Common myeloid progenitor, CD34-positive (primary cell): ENCODE results near the gene OR10P1.

Experiments
- CTCF ChIA-PET: fragments of 350-600 bp; sonication (Branson Sonifier 250); formaldehyde crosslinking; loops from one replicate; lab custom pipeline; 2021; ENCODE audit warnings: antibody characterized with exemption; lab: Charles Lee
- POLR2A ChIA-PET: fragments of 350-600 bp; sonication (Branson Sonifier 250); formaldehyde crosslinking; loops from one replicate; lab custom pipeline; 2021; ENCODE audit warnings: antibody characterized with exemption; lab: Charles Lee
- DNase-seq, 3 donors: peaks; one replicate each; pipeline versions ENCODE4 v3.0.0 to v3.0.0-alpha.2; 2013
- H3K27ac ChIP-seq, 2 experiments: 1 replicate in 1 of 2; 2 replicates in 1 of 2; pipeline ENCODE4 v1.7.0; 2013; ENCODE audit warnings: inconsistent platforms in 2 of 2, low read length in 2 of 2, mild to moderate bottlenecking in 2 of 2, low read depth in 1 of 2, moderate library complexity in 1 of 2; ENCODE audit not compliant: severe bottlenecking in 2 of 2, insufficient read depth in 1 of 2, poor library complexity in 1 of 2
- H3K27me3 ChIP-seq, 5 experiments: replicated peaks in 2 of 5; 1 replicate in 3 of 5; 2 replicates in 2 of 5; pipeline versions ENCODE4 v1.6.1 to v1.7.0; 2013; ENCODE audit warnings: low read length in 4 of 5, mild to moderate bottlenecking in 2 of 5, moderate library complexity in 2 of 5, inconsistent platforms in 1 of 5; ENCODE audit not compliant: insufficient read depth in 5 of 5, control insufficient read depth in 4 of 5
- H3K36me3 ChIP-seq, 4 experiments: 1 replicate in 2 of 4; 2 replicates in 2 of 4; pipeline versions ENCODE4 v1.6.1 to v1.7.0; 2013; ENCODE audit warnings: low read length in 3 of 4, control low read depth in 1 of 4, mild to moderate bottlenecking in 1 of 4; ENCODE audit not compliant: control insufficient read depth in 4 of 4, insufficient read depth in 4 of 4
- H3K4me1 ChIP-seq, 4 experiments: 1 replicate in 3 of 4; 2 replicates in 1 of 4; pipeline versions ENCODE4 v1.6.1 to v1.7.1; 2013; ENCODE audit warnings: low read length in 3 of 4, mild to moderate bottlenecking in 3 of 4, control low read depth in 1 of 4, inconsistent platforms in 1 of 4, moderate library complexity in 1 of 4; ENCODE audit not compliant: control insufficient read depth in 4 of 4, insufficient read depth in 4 of 4; ENCODE audit errors: control extremely low read depth in 1 of 4
- H3K4me3 ChIP-seq, 7 experiments: 1 replicate in 4 of 7; 2 replicates in 3 of 7; pipeline versions ENCODE4 v1.5.1 to v1.7.0; 2013; ENCODE audit warnings: mild to moderate bottlenecking in 7 of 7, low read length in 6 of 7, moderate library complexity in 6 of 7, inconsistent platforms in 2 of 7, low read depth in 2 of 7, control low read depth in 1 of 7; ENCODE audit not compliant: insufficient read depth in 4 of 7, control insufficient read depth in 1 of 7; ENCODE audit errors: extremely low read depth in 1 of 7
- H3K9me3 ChIP-seq, 5 experiments: 1 replicate in 4 of 5; 2 replicates in 1 of 5; pipeline versions ENCODE4 v1.6.1 to v1.7.1; 2013; ENCODE audit warnings: low read length in 4 of 5, mild to moderate bottlenecking in 2 of 5, inconsistent platforms in 1 of 5, low read depth in 1 of 5, moderate library complexity in 1 of 5; ENCODE audit not compliant: control insufficient read depth in 4 of 5, insufficient read depth in 2 of 5; ENCODE audit errors: control extremely low read depth in 1 of 5
- WGBS: methylation state at CpG from one replicate; pipeline ENCODE4 v1.1.5; 2013; ENCODE audit not compliant: insufficient coverage; 5-methylcytosine and 5-hydroxymethylcytosine counted together

The OR10P1 gene

GRCh38 chr12:55633151-55633550, 3.5 kb upstream of the OR10P1 start:
- Histone ChIP-seq H3K4me3 (no peak overlapping the region), H3K9me3 (no peaks in the 10 kb centered on the region), H3K4me1 (peaks cover 0 to 11% (median 0%) of the 10 kb centered on the region in 4 experiments), H3K27me3 (no peaks in the 10 kb centered on the region), H3K36me3 (no peaks in the 10 kb centered on the region), H3K27ac (no peak overlapping the region)
- CTCF ChIA-PET, result interaction anchor here (1.2 to 3.5 kb wide), 5 partner anchors 11 to 44 kb away, joined by 4 to 11 read pairs (median 9); no protein-coding TSS in a partner anchor
- WGBS, result 40% methylated on average over 1 of the region's 4 CpGs
- no peak for DNase-seq
- POLR2A ChIA-PET, result no interaction called here

GRCh38 chr12:55636116-55636655, 506 bp upstream of the OR10P1 start:
- Histone ChIP-seq H3K4me1 (peaks cover 0 to 4% (median 0%) of the 10 kb centered on the region in 4 experiments), H3K27ac (no peak overlapping the region), H3K9me3 (no peaks in the 10 kb centered on the region), H3K36me3 (no peaks in the 10 kb centered on the region), H3K4me3 (no peak overlapping the region), H3K27me3 (no peaks in the 10 kb centered on the region)
- DNase-seq, result no peak
- 95% methylated on average over 6 of the region's 6 CpGs for WGBS
- ChIA-PET CTCF (interaction anchor here (1.0 to 1.2 kb wide), 2 partner anchors 10 to 20 kb away, joined by 4 to 5 read pairs; no protein-coding TSS in a partner anchor), POLR2A (no interaction called here)

GRCh38 chr12:55637467-55637866, 775 bp downstream of the OR10P1 start:
- POLR2A ChIA-PET, result no interaction called here
- Histone ChIP-seq H3K4me3 (no peak overlapping the region), H3K4me1 (peaks cover 0 to 17% (median 7%) of the 10 kb centered on the region in 4 experiments), H3K27me3 (no peaks in the 10 kb centered on the region), H3K27ac (no peak overlapping the region), H3K9me3 (no peaks in the 10 kb centered on the region), H3K36me3 (no peaks in the 10 kb centered on the region)
- no peak for DNase-seq
- 94% methylated on average over 9 of the region's 15 CpGs for WGBS
- CTCF ChIA-PET, result no interaction called here

GRCh38 chr12:55641595-55641994, 4.9 kb downstream of the OR10P1 start:
- WGBS, result 94% methylated on average over 7 of the region's 7 CpGs

GRCh38 chr12:55642267-55642666, 5.6 kb downstream of the OR10P1 start:
- DNase-seq, result peak in 2 of 3 donors; percentile 63 to 74
- H3K36me3 ChIP-seq, result no peaks in the 10 kb centered on the region
- WGBS, result no CpG with 5 or more reads among the region's 2 CpGs
- H3K4me3 ChIP-seq, result no peak overlapping the region
- ChIA-PET POLR2A (no interaction called here), CTCF (interaction anchor here (0.9 to 6.9 kb wide), 3 partner anchors 14 to 82 kb away, joined by 3 to 87 read pairs (median 4); no protein-coding TSS in a partner anchor)
- peaks cover 0 to 32% (median 11%) of the 10 kb centered on the region in 4 experiments for H3K4me1 ChIP-seq
- H3K27me3 ChIP-seq, result no peaks in the 10 kb centered on the region
- no peaks in the 10 kb centered on the region for H3K9me3 ChIP-seq
- H3K27ac ChIP-seq, result no peak overlapping the region

More at GRCh38 chr12:55641595-55641994, 4.9 kb downstream of the OR10P1 start:
- Histone ChIP-seq H3K27ac (no peak overlapping the region), H3K9me3 (no peaks in the 10 kb centered on the region), H3K4me3 (no peak overlapping the region), H3K36me3 (no peaks in the 10 kb centered on the region), H3K27me3 (no peaks in the 10 kb centered on the region), H3K4me1 (peaks cover 0 to 31% (median 11%) of the 10 kb centered on the region in 4 experiments)
- no peak for DNase-seq
- CTCF ChIA-PET, result interaction anchor here (1.4 to 6.9 kb wide), 2 partner anchors 13 to 15 kb away, joined by 4 to 87 read pairs; no protein-coding TSS in a partner anchor
- POLR2A ChIA-PET, result no interaction called here

GRCh38 chr12:55642669-55643068, 6.0 kb downstream of the OR10P1 start:
- WGBS, result 87% methylated on average over 6 of the region's 7 CpGs
- ChIA-PET POLR2A (no interaction called here), CTCF (interaction anchor here (0.9 to 6.9 kb wide), 2 partner anchors 14 to 81 kb away, joined by 3 to 87 read pairs; no protein-coding TSS in a partner anchor)
- H3K27me3 ChIP-seq, result no peaks in the 10 kb centered on the region
- H3K4me1 ChIP-seq, result peaks cover 0 to 32% (median 11%) of the 10 kb centered on the region in 4 experiments
- H3K36me3 ChIP-seq, result no peaks in the 10 kb centered on the region
- peak in 2 of 3 donors; percentile 28 to 35 for DNase-seq
- no peaks in the 10 kb centered on the region for H3K9me3 ChIP-seq
- H3K4me3 ChIP-seq, result no peak overlapping the region
- no peak overlapping the region for H3K27ac ChIP-seq

- Histone ChIP-seq H3K4me1 (peaks cover 0 to 32% (median 11%) of the 10 kb centered on the region in 4 experiments), H3K4me3 (no peak overlapping the region), H3K36me3 (no peaks in the 10 kb centered on the region), H3K9me3 (no peaks in the 10 kb centered on the region), H3K27ac (no peak overlapping the region), H3K27me3 (no peaks in the 10 kb centered on the region)
- POLR2A ChIA-PET, result no interaction called here
- CTCF ChIA-PET, result interaction anchor here (1.2 to 6.9 kb wide), 5 partner anchors 12 to 71 kb away, joined by 3 to 87 read pairs (median 5); partner anchors contain the start of gene BLOC1S1
- no CpG with 5 or more reads among the region's 1 CpG for WGBS
- no peak for DNase-seq
Measured at GRCh38 chr12:55644591-55644990, 7.9 kb downstream of the OR10P1 start.
